ENCODE data around the gene NPFF. TPM values are rescaled to one million over a fixed set of nuclear protein-coding genes. Genes with fewer than 3 reads are reported as not detected.

Gene NPFF
- total and polyA plus RNA-seq, 10 of the 15 experiments (the other 5 are each of a cell fraction or from before 2014, with no cell fraction given) = 0.21 to 0.69 (median 0.23) TPM; not detected in 7

DNA sequence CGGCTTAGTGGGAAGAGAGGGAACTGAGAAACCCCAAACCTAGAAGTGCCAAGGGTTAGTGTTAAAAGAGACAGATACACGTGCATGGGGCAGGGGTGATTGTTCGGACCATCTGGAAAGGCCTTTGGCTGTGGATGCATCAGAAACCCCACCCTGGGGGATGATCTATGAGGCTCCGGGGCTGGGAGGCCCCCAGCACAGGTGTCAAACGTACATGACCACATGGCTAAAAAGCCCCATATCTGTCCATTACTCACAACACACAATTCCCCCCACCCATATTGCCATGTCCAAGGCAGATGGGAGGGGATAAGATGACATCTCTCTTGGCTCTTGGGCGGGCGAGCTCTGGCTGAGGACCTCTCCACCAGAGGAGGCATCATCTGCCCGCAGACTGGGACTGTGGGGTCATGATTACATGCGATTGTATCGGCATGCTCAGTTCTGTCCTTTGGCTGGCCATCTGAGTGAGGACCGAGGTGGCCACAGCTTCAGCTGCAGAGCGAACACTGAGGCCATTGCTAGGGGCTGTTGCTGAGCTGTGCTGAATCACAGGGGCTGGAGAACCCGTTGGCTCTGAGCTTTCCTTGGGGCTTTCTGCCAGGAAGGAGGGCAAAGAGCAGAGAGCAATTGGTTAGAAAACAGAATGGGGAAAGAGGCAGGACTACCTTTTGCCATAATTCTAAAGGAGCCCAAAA lies 9.6 kb upstream of the NPFF start:
- intact Hi-C loops (cut with micrococcal nuclease; ENCODE audit: unreplicated experiment) (no loop called here), in situ Hi-C loops (cut with MboI) (no loop called here)
- Histone ChIP-seq H3K9me3 (replicated peaks; ENCODE audit: control insufficient read depth, insufficient read depth, low read length) (no peaks in the 10 kb centered on the region), H3K79me2 (ENCODE audit: control insufficient read depth, insufficient read depth, low read length) (no peaks in the 10 kb centered on the region), H3K27me3 (replicated peaks in 1 of 2; ENCODE audit: control insufficient read depth in 2 of 2, insufficient read depth in 2 of 2, low read length in 1 of 2) (no peaks in the 10 kb centered on the region), H2AFZ (ENCODE audit: control insufficient read depth, low read depth, low read length) (no peak overlapping the region), H3K4me1 (ENCODE audit: control insufficient read depth, insufficient read depth, low read length) (no peaks in the 10 kb centered on the region), H4K20me1 (ENCODE audit: control insufficient read depth, insufficient read depth) (no peaks in the 10 kb centered on the region), H3K36me3 (ENCODE audit: control insufficient read depth in 2 of 2, insufficient read depth in 2 of 2, low read length in 1 of 2) (peaks cover 11 to 16% of the 10 kb centered on the region in 2 experiments; a peak in 3 of 4 replicates), H3K4me2 (ENCODE audit: control insufficient read depth, insufficient read depth) (no peak overlapping the region), H3K4me3 (no peak overlapping the region), H3K27ac (ENCODE audit: control insufficient read depth, insufficient read depth) (no peak overlapping the region), H3K9ac (ENCODE audit: control insufficient read depth, insufficient read depth, low read length) (no peak overlapping the region)
- no TSS peak for BruUV-seq (replicated peaks)
- TF ChIP-seq PAX8 (IDR thresholded peaks at IDR 0.05) = no peak
- no peak for TF ChIP-seq CREM (IDR thresholded peaks at IDR 0.05; ENCODE audit: low read depth)
- TF ChIP-seq BHLHE40 (IDR thresholded peaks at IDR 0.05; ENCODE audit: borderline replicate concordance in 1 of 2, low read depth in 2 of 2, low read length in 1 of 2) = no peak
- TF ChIP-seq SPI1 (IDR thresholded peaks at IDR 0.05; ENCODE audit: borderline replicate concordance, insufficient read depth, low read depth, low read length) = no peak
- TF ChIP-seq RAD51 (IDR thresholded peaks at IDR 0.05) = no peak
- TF ChIP-seq, protein P1, sequence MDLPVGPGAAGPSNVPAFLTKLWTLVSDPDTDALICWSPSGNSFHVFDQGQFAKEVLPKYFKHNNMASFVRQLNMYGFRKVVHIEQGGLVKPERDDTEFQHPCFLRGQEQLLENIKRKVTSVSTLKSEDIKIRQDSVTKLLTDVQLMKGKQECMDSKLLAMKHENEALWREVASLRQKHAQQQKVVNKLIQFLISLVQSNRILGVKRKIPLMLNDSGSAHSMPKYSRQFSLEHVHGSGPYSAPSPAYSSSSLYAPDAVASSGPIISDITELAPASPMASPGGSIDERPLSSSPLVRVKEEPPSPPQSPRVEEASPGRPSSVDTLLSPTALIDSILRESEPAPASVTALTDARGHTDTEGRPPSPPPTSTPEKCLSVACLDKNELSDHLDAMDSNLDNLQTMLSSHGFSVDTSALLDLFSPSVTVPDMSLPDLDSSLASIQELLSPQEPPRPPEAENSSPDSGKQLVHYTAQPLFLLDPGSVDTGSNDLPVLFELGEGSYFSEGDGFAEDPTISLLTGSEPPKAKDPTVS (IDR thresholded peaks at IDR 0.05; ENCODE audit: low read depth, low read length) = no peak
- no peak for TF ChIP-seq FOXK2 (IDR thresholded peaks at IDR 0.05)
- no peak for TF ChIP-seq TCF12 (IDR thresholded peaks at IDR 0.05; ENCODE audit: low read depth, low read length)
- TF ChIP-seq PML (IDR thresholded peaks at IDR 0.05; ENCODE audit: low read length) = no peak
- no peak for TF ChIP-seq ETV6 (conservative IDR thresholded peaks at IDR 0.05 in 1 of 2, IDR thresholded peaks at IDR 0.05 in 1 of 2; ENCODE audit: borderline replicate concordance in 1 of 2, low read depth in 1 of 2)
- WGBS (ENCODE audit: insufficient coverage, insufficient replicate concordance, low lambda C conversion rate, missing lambda C conversion rate) = 83% methylated on average over 13 of the region's 13 CpGs
- DNase-seq (ENCODE audit: low read depth, low spot score) (no peak), FAIRE-seq (no peak), ATAC-seq (no peak)
- CTCF ChIA-PET = interaction anchor here (1.2 to 2.5 kb wide), 3 partner anchors 8 to 241 kb away, joined by 3 to 13 read pairs (median 4); partner anchors contain the start of gene ATP5MC2
- POLR2A ChIA-PET = no interaction called here
- SMC1A ChIA-PET (ENCODE audit: uncharacterized antibody, unreplicated experiment) = interaction anchor here (1.4 kb wide), 1 partner anchor 172 kb away, joined by 3 read pairs; no protein-coding TSS in a partner anchor
- RAD21 ChIA-PET (ENCODE audit: unreplicated experiment) = no interaction called here

Data from GM12878 (cell line).